ENCODE data around the gene PIP4K2A.
"Not testable (repeated sequence)": the region's sequence is repeated elsewhere in the genome, so short reads cannot be mapped to it uniquely, and the experiment has no call there.

The PIP4K2A gene

GRCh38 chr10:22714479-22715289, at the start of gene PIP4K2A:
Gene PIP4K2A, minus strand, starts transcription at chr10:22714578. Its CDS starts 252 bp downstream, at chr10:22714326.
- peak; percentile 88 for DNase-seq

GRCh38 chr10:22761569-22762220, 47.3 kb upstream of the PIP4K2A start:
- DNase-seq: no peak

GRCh38 chr10:22760025-22760424, 45.6 kb upstream of the PIP4K2A start:
- DNase-seq: no peak

DNA sequence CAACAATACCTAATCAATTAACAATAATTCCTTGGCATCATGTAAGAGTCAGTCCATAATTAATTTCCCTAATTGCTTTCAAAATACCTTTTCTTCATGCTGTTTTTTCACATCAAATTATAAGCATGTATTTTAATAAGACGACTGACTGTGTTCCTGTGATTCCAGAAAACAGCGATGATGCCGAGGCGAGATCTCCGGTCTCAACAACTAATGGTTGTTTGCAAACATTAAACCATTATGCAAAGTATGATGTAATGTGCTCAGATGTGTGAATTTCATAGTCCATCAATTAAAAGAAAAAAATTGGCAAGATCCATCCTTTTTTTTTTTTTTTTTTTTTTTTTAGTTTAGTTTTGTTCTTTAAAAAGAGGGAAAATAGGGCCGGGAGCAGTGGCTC, 44.5 kb upstream of the PIP4K2A start:
- DNase-seq: no peak

- DNase-seq: no peak
Measured at GRCh38 chr10:22754296-22754695, 39.9 kb upstream of the PIP4K2A start.

- no peak for DNase-seq
Measured at GRCh38 chr10:22753786-22754185, 39.4 kb upstream of the PIP4K2A start.

- DNase-seq: no peak
Measured at GRCh38 chr10:22752272-22752889, 38.0 kb upstream of the PIP4K2A start.

DNA sequence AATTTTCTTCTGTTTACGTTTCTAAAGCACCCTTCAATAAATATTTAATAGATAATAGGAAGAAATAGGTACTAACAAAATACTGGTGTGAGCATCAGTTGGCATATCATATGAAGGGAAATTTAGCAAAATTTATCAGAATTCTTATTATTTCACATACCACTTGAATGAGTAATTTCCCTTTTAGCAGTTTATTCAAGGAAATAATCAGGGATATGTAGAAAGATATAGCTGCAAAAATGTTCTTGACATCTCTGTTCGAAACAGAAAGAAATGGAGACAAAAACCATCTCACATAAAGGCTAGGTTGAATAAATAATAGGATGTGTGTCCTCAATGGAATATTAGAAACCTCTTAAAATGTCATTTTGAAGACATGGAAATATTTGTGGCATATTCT, 35.8 kb upstream of the PIP4K2A start:
- no peak for DNase-seq

DNA sequence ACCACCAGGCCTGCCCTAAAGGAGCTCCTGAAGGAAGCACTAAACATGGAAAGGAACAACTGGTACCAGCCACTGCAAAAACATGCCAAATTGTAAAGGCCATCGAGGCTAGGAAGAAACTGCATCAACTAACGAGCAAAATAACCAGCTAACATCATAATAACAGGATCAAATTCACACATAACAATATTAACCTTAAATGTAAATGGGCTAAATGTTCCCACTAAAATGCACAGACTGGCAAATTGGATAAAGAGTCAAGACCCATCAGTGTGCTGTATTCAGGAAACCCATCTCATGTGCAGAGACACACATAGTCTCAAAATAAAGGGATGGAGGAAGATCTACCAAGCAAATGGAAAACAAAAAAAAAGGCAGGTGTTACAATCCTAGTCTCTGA, 30.5 kb upstream of the PIP4K2A start:
- not testable (repeated sequence) for DNase-seq

DNA sequence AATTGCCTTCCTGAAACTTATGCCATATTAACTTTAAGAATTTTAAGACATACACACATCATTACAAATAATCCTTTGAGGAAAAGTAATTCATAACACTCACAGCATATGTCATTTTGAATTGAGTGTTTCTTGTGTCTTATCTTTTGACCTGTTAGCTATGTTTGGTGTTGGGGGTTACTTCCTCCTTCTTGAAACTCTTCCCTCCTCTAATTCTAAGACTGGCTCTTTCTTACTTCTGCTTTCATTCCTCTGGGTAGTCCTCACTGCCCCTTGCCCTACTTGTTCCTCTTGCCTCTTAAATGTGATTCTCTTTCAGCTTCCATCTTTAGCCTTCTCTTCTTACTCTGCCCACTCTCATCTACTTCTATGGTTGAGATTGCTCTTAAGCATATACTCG, 28.3 kb upstream of the PIP4K2A start:
- no peak for DNase-seq

GRCh38 chr10:22741631-22742030, 27.3 kb upstream of the PIP4K2A start:
- not testable (repeated sequence) for DNase-seq

DNA sequence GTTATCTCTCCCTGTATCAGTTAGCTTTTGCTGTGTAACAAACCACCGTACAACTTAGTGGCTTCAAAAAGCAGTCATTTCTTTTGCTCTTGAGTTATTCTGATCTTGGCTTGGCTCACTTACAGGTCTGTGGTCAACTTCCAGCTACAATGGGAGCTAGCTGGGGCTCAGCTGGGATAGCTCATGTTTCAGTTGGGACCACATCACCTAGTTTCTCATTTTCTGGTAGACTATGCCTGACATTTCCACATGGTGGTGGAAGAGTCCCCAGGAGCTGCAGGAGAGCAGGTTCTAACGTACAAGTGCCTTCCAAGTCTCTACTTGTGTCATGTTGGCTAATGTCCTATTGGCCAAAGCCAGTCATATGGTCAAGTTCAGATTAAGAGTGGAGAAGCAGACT, 25.8 kb upstream of the PIP4K2A start:
- no peak for DNase-seq

DNA sequence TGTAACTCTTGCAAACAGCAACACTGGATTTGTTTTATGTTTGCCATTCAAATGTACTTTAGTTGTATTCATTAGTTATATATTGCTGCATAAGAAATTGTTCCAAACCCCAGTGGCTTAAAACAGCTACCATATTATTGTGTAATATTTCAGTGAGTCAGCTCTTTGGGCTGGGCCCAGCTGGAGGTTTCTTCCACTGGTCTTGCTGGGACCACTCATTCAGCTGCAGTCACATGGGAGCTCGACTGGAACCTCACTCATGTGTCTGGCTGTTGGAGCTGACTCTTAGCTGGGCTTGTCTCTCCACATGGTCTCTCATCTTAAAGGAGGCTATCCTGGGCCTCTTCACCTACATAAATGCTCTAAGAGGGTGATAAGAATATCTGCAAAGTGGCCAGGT, 23.2 kb upstream of the PIP4K2A start:
- no peak for DNase-seq

- DNase-seq: no peak
Measured at GRCh38 chr10:22736134-22736533, 21.8 kb upstream of the PIP4K2A start.

- DNase-seq: no peak
Measured at GRCh38 chr10:22733992-22734391, 19.6 kb upstream of the PIP4K2A start.

DNA sequence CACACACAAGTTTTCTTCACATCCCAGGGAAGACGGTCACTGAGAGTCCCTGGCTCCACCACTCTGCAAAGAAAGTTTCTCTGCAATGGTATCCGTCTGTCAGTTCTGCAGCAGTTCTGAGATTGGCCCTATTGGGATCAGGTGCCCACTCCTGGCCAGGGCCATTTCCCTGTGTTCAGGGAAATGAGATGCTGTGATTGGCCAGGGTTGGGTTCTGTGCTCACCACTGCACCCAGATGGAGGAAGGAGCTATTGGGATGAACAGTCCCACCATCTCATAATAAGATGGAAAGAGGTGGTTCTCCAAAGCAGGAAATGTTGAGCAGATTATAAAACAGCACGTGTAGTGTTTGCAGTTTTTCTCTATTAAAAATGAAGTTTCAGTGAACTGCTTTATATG, 13.3 kb upstream of the PIP4K2A start:
- no peak for DNase-seq

- DNase-seq: no peak
Measured at GRCh38 chr10:22727112-22727511, 12.7 kb upstream of the PIP4K2A start.

GRCh38 chr10:22724773-22725172, 10.4 kb upstream of the PIP4K2A start:
- no peak for DNase-seq

GRCh38 chr10:22723783-22724182, 9.4 kb upstream of the PIP4K2A start:
- no peak for DNase-seq

- DNase-seq: no peak
Measured at GRCh38 chr10:22723343-22723779, 9.0 kb upstream of the PIP4K2A start.

DNA sequence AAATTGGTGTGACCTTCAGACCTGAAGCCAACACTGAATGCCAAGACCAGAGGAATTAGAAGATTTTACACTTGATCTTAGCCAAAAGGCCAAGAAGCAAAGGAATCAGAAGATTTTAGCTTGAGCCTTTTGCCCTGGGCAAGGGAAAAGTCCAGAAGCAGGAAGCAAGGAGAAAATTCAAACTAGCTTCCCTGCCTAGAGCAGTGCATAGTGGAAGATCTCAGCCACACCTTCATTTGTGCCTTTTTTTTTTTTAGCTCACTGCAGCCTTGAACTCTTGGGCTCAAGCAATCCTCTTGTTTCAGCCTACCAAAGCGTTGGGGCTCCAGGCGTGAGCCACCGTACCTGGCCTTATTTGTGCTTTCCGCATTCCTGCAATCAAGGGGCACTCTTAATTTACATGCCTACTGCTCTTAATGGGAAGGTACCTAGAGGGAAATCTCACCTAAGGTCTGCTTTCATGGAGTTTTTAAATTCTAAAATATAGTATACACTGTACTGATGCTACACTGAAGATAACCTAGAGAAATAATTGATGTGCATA, 8.3 kb upstream of the PIP4K2A start:
- no peak for DNase-seq

DNA sequence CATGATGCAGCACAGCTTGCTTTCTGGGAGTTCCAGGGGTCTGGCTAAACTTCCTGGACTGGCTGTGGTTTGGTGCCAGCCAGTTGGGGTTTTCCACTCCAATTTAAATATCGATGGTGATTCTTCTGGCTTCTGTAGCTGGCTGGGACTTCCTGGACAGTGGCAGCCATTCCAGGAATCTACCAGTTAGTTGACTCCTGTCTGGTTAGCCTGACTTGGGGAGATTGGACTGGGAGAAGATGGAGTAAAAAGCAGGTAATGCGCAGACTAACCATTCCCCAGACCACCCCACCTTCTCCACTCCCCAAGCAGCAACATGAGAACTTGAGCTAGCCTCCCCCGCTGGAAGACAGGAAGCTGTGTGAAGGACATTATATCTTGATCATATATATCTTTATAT, 6.3 kb upstream of the PIP4K2A start:
- no peak for DNase-seq

DNA sequence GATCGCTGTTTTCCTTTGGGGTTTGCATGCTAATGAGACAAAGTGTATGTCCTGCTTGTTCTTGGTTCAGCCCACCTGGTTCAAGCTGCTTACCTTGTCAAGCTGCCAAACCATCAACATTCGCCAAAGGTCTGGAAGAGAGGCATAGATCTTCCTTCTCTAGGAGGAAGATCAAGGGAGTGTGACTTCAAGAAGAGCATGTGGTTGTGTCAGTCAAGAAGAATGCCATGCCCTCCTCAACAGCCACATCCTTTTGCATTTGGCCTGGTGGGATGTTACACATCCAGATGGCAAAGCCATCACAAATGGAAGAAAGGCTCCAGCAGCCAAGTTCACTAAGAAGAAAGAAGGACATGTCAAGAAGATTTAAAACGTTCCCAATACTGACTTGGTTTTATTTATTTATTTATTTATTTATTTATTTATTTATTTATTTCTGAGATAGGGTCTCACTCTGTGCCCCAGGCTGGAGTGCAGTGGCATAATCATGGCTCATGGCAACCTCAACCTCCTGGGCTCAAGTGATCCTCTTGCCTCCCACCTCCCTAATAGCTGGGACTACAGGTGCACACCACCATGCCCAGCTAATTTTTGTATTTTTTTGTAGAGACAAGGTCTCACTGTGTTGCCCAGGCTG, 5.1 kb upstream of the PIP4K2A start:
- no peak for DNase-seq

All from NCI-H146 (cell line).